ENCODE results near the gene INAVA.
A peak's percentile ranks its signal among the peaks of the same experiment; 100 is the strongest.

Gene INAVA

GRCh38 chr1:200877010-200877409 is 17.7 kb upstream of the INAVA start:
- no peak for DNase-seq

- DNase-seq: peak; percentile 44 to 62 (median 50)
These were observed 16.7 kb upstream of the INAVA start for GRCh38 chr1:200877839-200878551.

DNA sequence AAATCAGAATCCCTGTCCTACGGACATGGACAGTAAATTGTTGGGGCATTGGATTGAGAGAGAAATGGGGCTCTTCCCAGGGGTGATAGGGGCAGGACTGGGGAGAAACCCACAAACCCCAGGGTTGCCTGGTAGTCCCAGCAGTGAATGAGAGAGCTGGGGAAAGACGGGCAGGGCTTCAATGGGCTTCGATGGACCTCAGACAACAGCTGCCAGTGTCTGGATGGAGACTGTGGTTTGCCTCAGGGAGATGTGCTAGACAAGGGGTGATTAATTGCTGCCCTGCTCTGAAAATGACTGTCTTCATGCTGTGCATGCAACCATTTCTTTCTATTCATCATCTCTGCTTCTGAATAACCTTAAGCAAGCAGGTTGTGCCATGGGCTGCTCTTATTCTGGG is 14.5 kb upstream of the INAVA start:
- no peak for DNase-seq

DNA sequence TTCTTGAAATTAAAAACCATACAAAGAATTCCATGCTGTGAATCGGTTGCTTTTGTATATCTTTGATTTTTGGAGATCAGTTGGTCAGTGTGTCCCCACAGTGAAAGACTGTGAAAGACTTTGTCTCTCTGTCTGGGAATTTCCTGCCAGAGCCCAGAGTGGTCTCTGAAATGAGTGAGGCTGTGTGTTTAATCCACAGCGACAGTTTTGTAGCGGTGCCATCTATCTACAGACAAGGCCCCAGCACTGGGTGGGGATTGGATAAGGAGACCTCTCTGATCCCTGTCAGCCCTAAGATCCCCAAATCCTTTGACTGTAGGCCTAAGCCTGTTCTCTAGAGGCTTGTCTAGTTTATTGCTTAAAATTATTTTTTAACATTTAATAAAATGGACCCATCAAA is 11.6 kb upstream of the INAVA start:
- DNase-seq: no peak

- DNase-seq: no peak
These were observed 8.9 kb upstream of the INAVA start for GRCh38 chr1:200885623-200886402.

DNA sequence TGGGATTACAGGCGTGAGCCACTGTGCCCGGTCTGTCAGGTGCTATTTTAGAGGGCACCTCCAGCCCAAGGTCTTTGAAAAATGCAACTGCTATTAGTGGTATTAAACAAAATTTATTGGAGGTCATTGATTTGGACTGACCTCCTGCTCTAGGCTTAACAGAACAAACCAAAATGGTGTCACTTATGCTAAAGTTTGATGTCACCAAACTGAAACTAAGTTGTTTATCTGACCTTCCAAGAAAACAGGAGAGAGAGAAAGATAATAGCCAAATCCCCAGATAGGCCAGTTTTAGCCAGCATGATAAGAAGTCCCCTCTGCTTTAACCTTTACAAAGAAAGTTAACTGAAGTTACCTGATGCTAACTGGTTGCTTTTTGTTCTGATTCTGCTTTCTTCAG is 8.1 kb upstream of the INAVA start:
- no peak for DNase-seq

DNA sequence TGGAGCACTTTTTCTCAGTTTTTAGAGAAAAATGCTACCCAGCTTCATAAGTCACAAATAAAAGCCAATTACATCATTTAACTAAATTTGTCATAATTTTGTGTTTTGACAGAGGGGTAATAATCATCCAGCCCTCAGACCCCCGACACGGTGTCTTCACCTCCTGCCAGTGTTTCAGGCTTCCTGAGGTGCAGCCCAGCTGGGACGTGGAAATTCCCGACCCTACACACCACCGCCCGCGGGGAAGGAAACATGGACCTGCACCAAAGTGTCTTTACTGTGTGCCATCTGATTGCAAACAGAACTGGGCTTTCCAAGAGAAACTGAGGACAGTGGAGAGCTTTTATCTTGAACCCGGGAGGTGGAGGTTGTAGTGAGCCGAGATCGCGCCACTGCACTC is 7.7 kb upstream of the INAVA start:
- DNase-seq: no peak

GRCh38 chr1:200887772-200888348 is 6.8 kb upstream of the INAVA start:
- DNase-seq: no peak

DNA sequence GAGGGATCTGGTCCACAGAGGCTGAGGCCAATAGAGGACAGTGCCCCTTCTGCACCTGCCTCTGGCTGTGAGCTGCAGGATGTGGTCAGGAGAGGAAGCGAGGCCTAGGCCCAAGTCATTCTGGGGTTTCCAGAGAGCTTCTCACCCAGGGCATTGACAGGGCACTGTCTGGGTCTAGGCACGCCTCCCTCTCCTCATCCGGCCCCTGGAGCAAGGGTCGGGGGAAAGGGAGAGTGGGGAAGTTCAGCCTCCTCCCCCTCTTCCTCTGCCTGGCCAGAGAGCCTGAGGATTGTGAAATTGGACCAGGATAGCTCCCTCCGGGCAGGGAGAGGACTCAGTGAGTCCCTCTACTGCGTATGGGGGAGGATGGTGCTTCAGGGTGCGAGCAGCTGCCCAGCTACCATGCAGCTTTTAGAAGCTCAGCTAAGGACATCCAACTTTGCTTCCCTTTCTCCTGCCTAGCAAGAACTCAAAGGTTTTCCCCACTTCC is 6.3 kb upstream of the INAVA start:
- peak; percentile 89 to 94 (median 93) for DNase-seq

- DNase-seq: no peak
These were observed 5.1 kb upstream of the INAVA start for GRCh38 chr1:200889571-200889970.

- DNase-seq: no peak
These were observed 4.7 kb upstream of the INAVA start for GRCh38 chr1:200890027-200890426.

DNA sequence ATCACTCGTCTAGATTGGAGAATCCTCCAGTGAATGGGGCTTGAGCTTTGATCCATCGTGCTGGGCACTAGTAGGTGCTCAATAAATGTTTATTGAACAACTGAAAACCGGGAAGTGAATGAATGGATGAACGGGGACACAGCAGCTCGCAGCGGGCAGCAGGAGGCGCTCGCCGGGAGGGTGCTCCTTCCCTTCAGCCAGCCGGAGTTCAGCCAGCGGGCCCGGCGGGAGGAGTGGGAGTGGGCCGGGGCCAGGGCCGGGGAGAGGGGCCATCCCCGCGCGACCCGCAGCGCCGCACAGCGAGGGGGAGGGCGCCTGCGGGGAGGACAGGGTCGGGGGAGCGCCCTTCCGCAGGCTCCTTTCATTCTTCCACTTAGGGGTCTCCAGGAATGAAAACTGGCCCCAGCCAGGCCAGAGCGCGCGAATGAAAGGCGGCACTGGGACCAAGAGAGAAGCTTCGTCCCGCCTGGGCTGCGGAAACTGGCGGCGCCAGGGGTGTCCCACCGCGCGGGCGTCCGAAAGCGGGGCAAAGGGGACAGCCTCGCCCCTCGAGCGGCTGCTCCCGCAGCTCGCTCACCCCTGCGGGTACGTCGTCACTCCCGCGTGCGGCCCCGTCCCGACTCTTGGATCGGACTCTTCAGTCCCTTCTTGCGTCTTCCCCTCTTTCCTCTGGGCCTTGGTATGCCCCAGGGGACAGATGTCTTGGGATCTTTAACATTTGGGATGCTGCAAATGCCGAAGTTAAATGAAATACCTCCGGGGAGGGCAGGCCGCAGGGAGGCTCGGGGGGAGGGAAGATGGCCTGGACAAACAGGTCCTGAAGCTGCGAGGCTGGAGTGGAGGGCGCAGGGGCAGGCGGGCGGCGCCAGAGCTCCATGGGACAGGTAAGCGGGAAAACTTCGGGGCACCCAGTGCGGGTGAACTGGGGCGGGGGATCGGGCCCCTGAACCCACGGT is 3.6 kb upstream of the INAVA start:
- DNase-seq: peak; percentile 43 to 68 (median 45)

GRCh38 chr1:200891774-200892157 is 2.9 kb upstream of the INAVA start:
- no peak for DNase-seq

GRCh38 chr1:200892546-200892945 is 2.2 kb upstream of the INAVA start:
- no peak for DNase-seq

DNA sequence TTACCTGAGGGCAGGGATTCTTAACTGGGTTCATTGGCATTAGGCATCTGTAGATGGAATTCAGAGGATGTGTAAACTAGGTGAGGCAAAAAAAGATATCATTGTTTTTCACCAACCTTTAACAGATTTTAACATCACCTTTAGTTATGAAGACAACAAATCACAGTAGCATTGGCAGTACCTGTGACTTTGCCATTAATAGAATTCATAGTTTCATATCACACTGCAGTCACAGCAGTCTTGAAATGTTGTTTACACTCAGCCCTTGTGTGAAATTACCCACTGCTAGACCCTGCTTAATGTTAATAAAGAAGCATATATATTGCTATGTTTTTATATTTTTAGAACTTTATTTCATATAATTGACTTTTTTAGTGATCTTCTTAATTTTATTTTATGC is 1.7 kb upstream of the INAVA start:
- no peak for DNase-seq

- no peak for DNase-seq
These were observed 1.2 kb upstream of the INAVA start for GRCh38 chr1:200893411-200893901.

GRCh38 chr1:200895443-200895789 is 716 bp downstream of the INAVA start:
- no peak for DNase-seq

- DNase-seq: no peak
These were observed 1.3 kb downstream of the INAVA start for GRCh38 chr1:200895801-200896530.

DNA sequence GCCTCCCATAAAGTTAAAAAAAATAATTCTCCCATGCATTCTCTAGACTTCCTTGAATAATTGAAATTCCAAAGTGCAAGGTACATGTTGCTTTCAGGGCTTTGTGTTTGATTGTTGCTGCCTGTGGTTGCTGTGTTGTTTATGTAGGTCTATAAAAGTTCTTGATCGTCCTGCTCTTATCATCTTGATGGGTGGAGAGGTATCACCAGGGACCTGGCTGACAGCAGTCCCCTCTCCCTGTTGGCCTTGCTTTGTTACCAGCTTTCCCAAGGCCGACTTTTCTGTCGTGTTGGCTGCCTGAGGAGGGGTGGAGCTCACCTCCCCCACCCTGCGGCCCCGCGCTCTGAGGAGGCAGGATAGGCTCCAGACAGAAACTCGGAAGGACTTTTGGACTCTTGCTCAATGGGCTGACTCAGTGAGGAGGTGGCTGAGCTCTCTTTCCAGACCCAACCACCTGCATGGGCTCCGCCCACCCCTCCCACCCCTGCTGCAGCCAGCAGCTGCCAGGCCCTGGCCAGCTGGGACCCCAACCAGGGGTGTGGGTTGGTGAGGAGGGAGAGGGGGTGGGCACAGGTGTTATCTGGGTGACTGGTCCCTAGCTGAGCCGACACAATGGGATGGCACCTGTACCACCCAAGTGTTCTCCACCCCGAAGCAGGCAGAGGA is 2.0 kb downstream of the INAVA start:
- peak; percentile 33 to 49 (median 47) for DNase-seq

DNA sequence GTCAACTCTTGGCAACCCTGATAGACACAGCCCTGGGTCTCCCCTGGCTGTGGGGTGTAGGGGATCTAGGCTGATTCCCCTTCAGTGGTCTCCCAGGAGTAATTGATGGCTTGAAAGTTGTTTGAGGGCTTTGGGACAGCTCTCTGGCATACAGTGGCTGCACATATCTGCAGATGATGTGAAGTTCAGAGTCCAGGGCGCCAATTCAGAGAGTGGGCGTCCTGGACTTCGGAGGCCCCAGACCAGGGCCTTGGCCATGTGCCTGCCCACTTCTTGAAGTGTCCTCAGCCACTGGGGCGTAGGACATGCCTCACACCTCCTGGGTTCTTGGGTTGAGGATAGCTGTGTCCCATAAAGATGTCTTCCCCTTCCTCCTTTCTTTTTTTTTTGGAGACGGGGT is 2.6 kb downstream of the INAVA start:
- DNase-seq: no peak

- DNase-seq: no peak
These were observed 4.3 kb downstream of the INAVA start for GRCh38 chr1:200899015-200899386.

All from suppressor macrophage treated with lipopolysaccharide for 1 hour (primary cell).